ENCODE measurements around the gene MPO.

GRCh38 chr17:58317421-58318064 is 36.8 kb upstream of the MPO start:
- TF ChIP-seq POLR2A (IDR thresholded peaks at IDR 0.05; ENCODE audit: low read depth, low read length) = no peak
- 0 out of 2 replicates have a peak, but pooled peaks have one; percentile 16 for TF ChIP-seq TAF1 (IDR thresholded peaks at IDR 0.05; ENCODE audit: borderline replicate concordance, low read depth, low read length)

All from GM12892 (cell line).